ENCODE results near the gene OCRL. TPM values are rescaled to one million over a fixed set of nuclear protein-coding genes. Genes with fewer than 3 reads are reported as not detected.

The OCRL gene
- total and polyA plus RNA-seq, 2 of the 13 experiments (the other 11 are each of a cell fraction or from before 2014, with no cell fraction given), result 13.4 to 32.0 TPM

DNA sequence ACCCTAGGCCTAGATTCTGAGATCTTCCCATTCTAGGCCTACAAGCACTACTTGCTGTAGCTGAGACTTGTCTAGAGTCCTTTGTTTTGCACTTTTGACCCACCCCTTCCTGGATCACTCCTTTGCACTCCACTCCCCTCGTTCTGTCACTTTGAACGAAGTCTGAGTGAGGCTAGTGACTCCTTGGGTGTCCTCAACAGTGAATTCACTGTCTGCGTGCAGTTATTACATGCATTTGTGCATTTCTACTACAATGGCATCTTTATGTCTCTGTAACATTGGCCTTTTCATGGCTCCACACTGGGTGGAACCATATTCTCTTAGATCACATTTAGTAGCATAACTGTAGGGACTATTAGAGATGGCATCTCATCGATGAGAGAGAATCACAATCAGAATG lies 50.5 kb downstream of the OCRL start:
- 99% methylated on average over 4 of the region's 4 CpGs for WGBS (ENCODE audit: low lambda C conversion rate)
- H3K9ac ChIP-seq (ENCODE audit: insufficient read depth, low read depth, low read length), result no peak overlapping the region
- peaks cover 5 to 35% of the 10 kb centered on the region in 2 experiments for H3K36me3 ChIP-seq (replicated peaks in 1 of 2; ENCODE audit: control insufficient read depth in 1 of 2, insufficient read depth in 2 of 2, low read length in 2 of 2)
- H2AFZ ChIP-seq (ENCODE audit: low read length), result no peak overlapping the region
- H3K27ac ChIP-seq (ENCODE audit: extremely low read length, insufficient read depth, low read length), result no peak overlapping the region
- no peak overlapping the region for H3K4me2 ChIP-seq (ENCODE audit: low read depth, low read length)
- H3K9me3 ChIP-seq (ENCODE audit: low read length), result no peaks in the 10 kb centered on the region
- ChIA-PET CTCF (ENCODE audit: low intra/inter-chr PET ratio, low total read pairs) (no interaction called here), POLR2A (no interaction called here)
- no peak for ATAC-seq
- no peak for TF ChIP-seq ZNF501 (CRISPR knock-in tag; IDR thresholded peaks at IDR 0.05)
- H4K20me1 ChIP-seq (ENCODE audit: insufficient read depth, low read length), result no peaks in the 10 kb centered on the region
- H3K27me3 ChIP-seq (ENCODE audit: control insufficient read depth in 1 of 2, insufficient read depth in 2 of 2, low read length in 2 of 2), result no peaks in the 10 kb centered on the region
- DNase-seq (ENCODE audit: low spot score), result no peak
- in situ Hi-C loops (cut with HindIII; ENCODE audit: extremely low pct_ligation_motif_present, low pct_unique_long_range_greater_than_20kb), result no loop called here
- BruUV-seq (replicated peaks), result no TSS peak
- no peak for FAIRE-seq
- H3K4me1 ChIP-seq (ENCODE audit: insufficient read depth, low read length), result peaks cover 24% of the 10 kb centered on the region
- intact Hi-C loops (cut with micrococcal nuclease; ENCODE audit: unreplicated experiment), result no loop called here
- no peaks in the 10 kb centered on the region for H3K79me2 ChIP-seq (ENCODE audit: insufficient read depth, low read length)
- no peak overlapping the region for H3K4me3 ChIP-seq (replicated peaks in 1 of 3; ENCODE audit: insufficient read depth in 1 of 3, low read depth in 2 of 3, low read length in 3 of 3)

DNA sequence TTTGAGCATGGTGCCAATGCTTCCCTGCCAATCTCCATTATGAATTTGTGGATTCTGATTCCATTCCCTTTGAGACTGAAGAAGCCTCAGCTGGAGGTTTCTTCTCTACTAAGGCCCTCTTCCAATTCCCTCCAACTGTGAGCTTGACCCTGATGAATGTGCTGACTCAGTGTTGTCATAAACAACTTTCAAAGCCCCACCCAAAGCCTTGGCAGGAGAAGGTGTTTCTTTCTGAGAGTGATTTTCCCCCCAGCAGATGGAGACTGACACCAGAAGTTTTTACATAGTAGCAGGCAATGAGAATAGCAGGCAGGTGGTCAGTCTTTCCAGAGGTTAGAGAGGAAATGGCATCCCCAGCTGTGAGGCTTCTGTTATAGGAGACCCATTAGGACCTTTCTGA lies 53.1 kb downstream of the OCRL start:
- ChIA-PET POLR2A (no interaction called here), CTCF (ENCODE audit: low intra/inter-chr PET ratio, low total read pairs) (no interaction called here)
- ATAC-seq (no peak), FAIRE-seq (peak; percentile 42), DNase-seq (ENCODE audit: low spot score) (no peak)
- no peak overlapping the region for H3K4me3 ChIP-seq (replicated peaks in 1 of 3; ENCODE audit: insufficient read depth in 1 of 3, low read depth in 2 of 3, low read length in 3 of 3)
- H3K4me2 ChIP-seq (ENCODE audit: low read depth, low read length), result no peak overlapping the region
- H3K9me3 ChIP-seq (ENCODE audit: low read length), result no peaks in the 10 kb centered on the region
- H2AFZ ChIP-seq (ENCODE audit: low read length), result no peak overlapping the region
- in situ Hi-C loops (cut with HindIII; ENCODE audit: extremely low pct_ligation_motif_present, low pct_unique_long_range_greater_than_20kb) (no loop called here), intact Hi-C loops (cut with micrococcal nuclease; ENCODE audit: unreplicated experiment) (no loop called here)
- H3K9ac ChIP-seq (ENCODE audit: insufficient read depth, low read depth, low read length), result no peak overlapping the region
- H3K4me1 ChIP-seq (ENCODE audit: insufficient read depth, low read length), result no peaks in the 10 kb centered on the region
- no peaks in the 10 kb centered on the region for H3K79me2 ChIP-seq (ENCODE audit: insufficient read depth, low read length)
- H3K27me3 ChIP-seq (ENCODE audit: control insufficient read depth in 1 of 2, insufficient read depth in 2 of 2, low read length in 2 of 2), result no peaks in the 10 kb centered on the region
- peaks cover 5 to 26% of the 10 kb centered on the region in 2 experiments for H3K36me3 ChIP-seq (replicated peaks in 1 of 2; ENCODE audit: control insufficient read depth in 1 of 2, insufficient read depth in 2 of 2, low read length in 2 of 2)
- H4K20me1 ChIP-seq (ENCODE audit: insufficient read depth, low read length), result no peaks in the 10 kb centered on the region
- TF ChIP-seq MAFF (IDR thresholded peaks at IDR 0.05; ENCODE audit: low read depth, low read length) (peak; percentile 61), HNF4G (IDR thresholded peaks at IDR 0.05; ENCODE audit: borderline replicate concordance, low read depth, low read length) (no peak), HNF4G (CRISPR knock-in tag; IDR thresholded peaks at IDR 0.05; ENCODE audit: borderline replicate concordance, low read depth) (no peak), MAFK (conservative IDR thresholded peaks at IDR 0.05 in 1 of 2, IDR thresholded peaks at IDR 0.05 in 1 of 2; ENCODE audit: low read length in 2 of 2) (peak; percentile 45 to 72; a peak in 3 of 4 replicates)
- BruUV-seq (replicated peaks), result no TSS peak
- no peak overlapping the region for H3K27ac ChIP-seq (ENCODE audit: extremely low read length, insufficient read depth, low read length)

Data from HepG2 (cell line).